Measurements from ENCODE around the gene PER1.

Gene PER1

GRCh38 chr17:8147141-8147804, 4.9 kb downstream of the PER1 start:
- no peak for TF ChIP-seq CTCF (IDR thresholded peaks at IDR 0.05; ENCODE audit: insufficient read depth, low read depth, low read length, missing control alignments)
- DNase-seq (ENCODE audit: low read depth) = no peak
- no peak overlapping the region for H3K4me3 ChIP-seq (ENCODE audit: low read depth, low read length)

- H3K4me3 ChIP-seq (ENCODE audit: low read depth, low read length) = no peak overlapping the region
- no peak for TF ChIP-seq CTCF (IDR thresholded peaks at IDR 0.05; ENCODE audit: insufficient read depth, low read depth, low read length, missing control alignments)
- DNase-seq (ENCODE audit: low read depth) = no peak
These were observed 5.6 kb downstream of the PER1 start for GRCh38 chr17:8146381-8147140.

GRCh38 chr17:8145811-8146210, 6.4 kb downstream of the PER1 start:
- DNase-seq (ENCODE audit: low read depth) = no peak
- TF ChIP-seq CTCF (IDR thresholded peaks at IDR 0.05; ENCODE audit: insufficient read depth, low read depth, low read length, missing control alignments) = no peak
- no peak overlapping the region for H3K4me3 ChIP-seq (ENCODE audit: low read depth, low read length)

GRCh38 chr17:8144401-8145231, 7.6 kb downstream of the PER1 start:
- DNase-seq (ENCODE audit: low read depth) = no peak
- no peak for TF ChIP-seq CTCF (IDR thresholded peaks at IDR 0.05; ENCODE audit: insufficient read depth, low read depth, low read length, missing control alignments)
- H3K4me3 ChIP-seq (ENCODE audit: low read depth, low read length) = no peak overlapping the region

- DNase-seq (ENCODE audit: low read depth) = no peak
- H3K4me3 ChIP-seq (ENCODE audit: low read depth, low read length) = no peak overlapping the region
- no peak for TF ChIP-seq CTCF (IDR thresholded peaks at IDR 0.05; ENCODE audit: insufficient read depth, low read depth, low read length, missing control alignments)
These were observed 8.4 kb downstream of the PER1 start for GRCh38 chr17:8143581-8144400.

- no peak for DNase-seq (ENCODE audit: low read depth)
- TF ChIP-seq CTCF (IDR thresholded peaks at IDR 0.05; ENCODE audit: insufficient read depth, low read depth, low read length, missing control alignments) = no peak
- H3K4me3 ChIP-seq (ENCODE audit: low read depth, low read length) = no peak overlapping the region
These were observed 9.2 kb downstream of the PER1 start for GRCh38 chr17:8142887-8143580.
